HepG2 (cell line): Measurements from ENCODE around the gene GNAI2. TPM values are rescaled to one million over a fixed set of nuclear protein-coding genes. Genes with fewer than 3 reads are reported as not detected.
A peak's percentile ranks its signal among the peaks of the same experiment; 100 is the strongest.

Source experiments
- BCL6 ChIP-seq: IDR thresholded peaks from 2 replicates; pipeline ENCODE4 v1.6.1; 2016; ENCODE audit warnings: missing genetic modification reagents, missing compliant biosample characterization
- FOXP4 ChIP-seq: sonication (generic); formaldehyde crosslinking; IDR thresholded peaks from 2 replicates; pipeline ENCODE4 v1.4.0; 2020; ENCODE audit warnings: missing genetic modification reagents
- GMEB2 ChIP-seq: IDR thresholded peaks from 2 replicates; pipeline ENCODE4 v1.6.1; 2016; ENCODE audit warnings: missing biosample characterization, missing genetic modification reagents, low read depth
- GPN1 ChIP-seq: sonication (generic); formaldehyde crosslinking; IDR thresholded peaks from 2 replicates; pipeline ENCODE4 v1.5.1; 2020; ENCODE audit warnings: missing genetic modification reagents, borderline replicate concordance
- IKZF1 ChIP-seq: fragments of 450-650 bp; IDR thresholded peaks from 2 replicates; pipeline ENCODE4 v1.7.1; 2016
- MLXIP ChIP-seq: sonication (generic); formaldehyde crosslinking; IDR thresholded peaks from 2 replicates; pipeline ENCODE4 v1.9.0; 2021; ENCODE audit warnings: missing genetic modification reagents, borderline replicate concordance
- NFE2 ChIP-seq: sonication (generic); formaldehyde crosslinking; IDR thresholded peaks from 2 replicates; pipeline ENCODE4 v1.4.0; 2020; ENCODE audit warnings: missing genetic modification reagents
- PCBP2 ChIP-seq: fragments of 200-400 bp; formaldehyde crosslinking; optimal IDR thresholded peaks from 2 replicates; pipeline ENCODE3; 2018; ENCODE audit warnings: low read length, low read depth; ENCODE audit not compliant: poor library complexity, severe bottlenecking
- SKI ChIP-seq: fragments of 450-650 bp; IDR thresholded peaks from one replicate; pipeline ENCODE4 v1.6.1; 2018; ENCODE audit warnings: mild to moderate bottlenecking; ENCODE audit not compliant: partially characterized antibody
- SNAPC2 ChIP-seq: sonication (generic); formaldehyde crosslinking; IDR thresholded peaks from 2 replicates; pipeline ENCODE4 v1.8.1; 2022; ENCODE audit warnings: mild to moderate bottlenecking, missing genetic modification reagents
- SP1 ChIP-seq, 2 experiments: fragments of 450-650 bp in 1 of 2; sonication (generic) in 1 of 2; formaldehyde crosslinking in 1 of 2; IDR thresholded peaks; 2 replicates each; pipeline versions ENCODE4 v1.4.0 to v1.6.1; 2016 to 2020; ENCODE audit warnings: missing genetic modification reagents in 1 of 2
- TCF7 ChIP-seq: sonication (generic); IDR thresholded peaks from 2 replicates; pipeline ENCODE4 v1.6.1; 2016; ENCODE audit warnings: antibody characterized with exemption, low read depth
- ZBTB26 ChIP-seq: IDR thresholded peaks from 2 replicates; pipeline ENCODE4 v1.6.1; 2016; ENCODE audit warnings: missing compliant biosample characterization, missing genetic modification reagents, borderline replicate concordance
- ZBTB43 ChIP-seq: sonication (generic); formaldehyde crosslinking; conservative IDR thresholded peaks from 2 replicates; pipeline ENCODE4 v1.4.0; 2020; ENCODE audit warnings: missing genetic modification reagents
- ZFP1 ChIP-seq: IDR thresholded peaks from 2 replicates; pipeline ENCODE4 v1.6.1; 2016
- ZNF256 ChIP-seq: sonication (generic); formaldehyde crosslinking; conservative IDR thresholded peaks from 2 replicates; pipeline ENCODE4 v1.4.0; 2020; ENCODE audit warnings: missing genetic modification reagents
- ZNF552 ChIP-seq: sonication (generic); formaldehyde crosslinking; IDR thresholded peaks from 2 replicates; pipeline ENCODE4 v1.9.0; 2022; ENCODE audit warnings: missing genetic modification reagents, mild to moderate bottlenecking, borderline replicate concordance
- ZNF639 ChIP-seq: conservative IDR thresholded peaks from 2 replicates; pipeline ENCODE4 v1.6.1; 2018; ENCODE audit warnings: missing genetic modification reagents
- polyA plus RNA-seq, 8 experiments: library from polyadenylated mRNA; depleted of rRNA in 3 of 8; stranded (reverse) in 7 of 8; unstranded in 1 of 8; fragments of >200 nt; fragmentation: Illumina TruSeq in 4 of 8; extraction: Trizol in 4 of 8; gene quantifications; 2 replicates each; pipeline versions ENCODE4 v1.2.1 to v1.2.3, GENCODE V29; 2011 to 2016; ENCODE audit warnings: low read depth in 4 of 8, missing spikeins in 1 of 8, mixed read lengths in 1 of 8; ENCODE audit not compliant: insufficient read depth in 1 of 8
- total RNA-seq, 5 experiments: library from RNA; depleted of rRNA; stranded (reverse); fragments of >200 nt; fragmentation: Illumina TruSeq; extraction: Trizol; gene quantifications; 2 replicates each; pipeline ENCODE4 v1.2.3, GENCODE V29; 2016; ENCODE audit warnings: low read depth in 1 of 5

GNAI2 gene
- total and polyA plus RNA-seq, 2 of the 13 experiments (the other 11 are each of a cell fraction or from before 2014, with no cell fraction given): 51.1 to 66.2 TPM

GRCh38 chr3:50208677-50209344, 27.2 kb upstream of the GNAI2 start (continued):
- no peak for TF ChIP-seq GMEB2 (CRISPR knock-in tag)
- TF ChIP-seq ZNF552 (CRISPR knock-in tag): no peak
- no peak for TF ChIP-seq GPN1 (CRISPR knock-in tag)
- TF ChIP-seq SP1 (IDR thresholded peaks at IDR 0.05): no peak
- TF ChIP-seq SP1 (CRISPR knock-in tag; IDR thresholded peaks at IDR 0.05): no peak
- TF ChIP-seq ZBTB26: no peak
- no peak for TF ChIP-seq ZNF256 (CRISPR knock-in tag)
- no peak for TF ChIP-seq ZNF639 (CRISPR knock-in tag)
- no peak for TF ChIP-seq NFE2 (CRISPR knock-in tag)
- peak; percentile 88 for TF ChIP-seq SKI
- no peak for TF ChIP-seq IKZF1
- TF ChIP-seq ZBTB43: peak; percentile 60; the same call in 1 of the 2 replicates
- TF ChIP-seq MLXIP: peak; percentile 59; the same call in 1 of the 2 replicates
- TF ChIP-seq BCL6 (CRISPR knock-in tag): peak; percentile 89
- 0 out of 2 replicates have a peak, but pooled peaks have one; percentile 87 for TF ChIP-seq SNAPC2 (CRISPR knock-in tag)
- peak; percentile 94 for TF ChIP-seq FOXP4
- TF ChIP-seq ZFP1: 0 out of 2 replicates have a peak, but pooled peaks have one; percentile 67
- TF ChIP-seq TCF7: peak; percentile 85
- no peak for TF ChIP-seq PCBP2
